Inflammatory macrophage treated with lipopolysaccharide for 1 hour (primary cell): ENCODE data around the gene FBXO42.
"Not testable (repeated sequence)": the region's sequence is repeated elsewhere in the genome, so short reads cannot be mapped to it uniquely, and the experiment has no call there.

ENCODE experiments used
- DNase-seq, 2 donors: peaks; one replicate each; pipeline ENCODE4 v3.0.0-alpha.2; 2020 to 2022

The FBXO42 gene

DNA sequence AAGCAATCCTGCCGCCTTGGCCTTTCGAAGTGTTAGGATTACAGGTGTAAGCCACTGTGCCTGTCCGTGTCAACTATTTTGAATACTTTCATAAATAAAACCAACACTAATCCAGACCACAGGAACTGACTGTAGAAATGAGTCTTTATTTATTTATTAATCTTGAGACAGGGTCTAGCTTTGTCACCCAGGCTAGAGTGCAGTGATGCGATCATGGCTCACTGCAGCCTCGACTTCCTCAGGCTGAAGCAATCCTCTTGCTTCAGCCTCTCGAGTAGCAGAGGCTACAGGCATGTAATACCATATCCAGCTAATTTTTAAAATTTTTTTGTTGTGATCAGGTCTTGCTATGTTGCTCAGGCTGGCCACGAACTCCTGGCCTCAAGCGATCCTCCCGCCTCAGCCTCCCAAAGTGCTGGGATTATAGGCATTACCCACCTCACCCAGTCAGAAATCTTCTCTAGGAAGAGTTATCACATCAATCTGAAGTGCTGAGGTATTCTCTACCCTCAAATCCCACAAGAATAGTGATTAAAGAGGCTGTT lies 93.6 kb downstream of the FBXO42 start:
- no peak for DNase-seq

DNA sequence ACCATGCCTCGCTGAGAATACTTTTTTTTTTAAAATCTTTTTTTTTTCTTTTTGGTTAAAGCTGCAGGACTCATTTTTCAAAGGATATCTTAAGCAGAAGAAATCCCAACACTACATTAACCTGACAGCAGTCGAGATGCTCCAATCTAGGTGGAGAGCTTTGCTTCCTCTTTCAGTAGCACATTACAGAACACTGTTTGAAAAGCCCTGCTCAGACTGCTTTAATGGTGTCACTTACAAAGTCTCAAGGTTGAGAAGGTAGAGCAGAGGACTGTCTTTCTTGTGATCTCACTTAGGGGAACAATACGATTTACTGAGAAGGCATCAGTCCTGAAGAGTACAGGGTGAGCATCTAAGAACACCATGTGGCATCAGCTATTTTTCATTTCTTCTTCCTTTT lies 94.3 kb downstream of the FBXO42 start:
- DNase-seq, result no peak

DNA sequence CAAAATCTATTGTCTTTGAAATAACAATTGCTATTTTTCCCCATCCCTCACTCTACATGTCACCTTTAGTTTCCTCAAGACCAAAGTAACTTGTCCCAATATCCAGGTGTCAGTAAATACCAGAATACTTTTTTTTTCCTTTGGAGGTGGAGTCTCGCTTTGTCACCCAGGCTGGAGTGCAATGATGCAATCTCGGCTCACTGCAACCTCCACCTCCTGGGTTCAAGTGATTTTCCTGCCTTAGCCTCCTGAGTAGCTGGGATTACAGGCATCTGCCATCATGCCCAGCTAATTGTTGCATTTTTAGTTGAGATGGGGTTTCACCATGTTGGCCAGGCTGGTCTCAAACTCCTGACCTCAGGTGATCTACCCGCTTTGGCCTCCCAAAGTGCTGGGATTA lies 94.7 kb downstream of the FBXO42 start:
- DNase-seq, result not testable (repeated sequence)

DNA sequence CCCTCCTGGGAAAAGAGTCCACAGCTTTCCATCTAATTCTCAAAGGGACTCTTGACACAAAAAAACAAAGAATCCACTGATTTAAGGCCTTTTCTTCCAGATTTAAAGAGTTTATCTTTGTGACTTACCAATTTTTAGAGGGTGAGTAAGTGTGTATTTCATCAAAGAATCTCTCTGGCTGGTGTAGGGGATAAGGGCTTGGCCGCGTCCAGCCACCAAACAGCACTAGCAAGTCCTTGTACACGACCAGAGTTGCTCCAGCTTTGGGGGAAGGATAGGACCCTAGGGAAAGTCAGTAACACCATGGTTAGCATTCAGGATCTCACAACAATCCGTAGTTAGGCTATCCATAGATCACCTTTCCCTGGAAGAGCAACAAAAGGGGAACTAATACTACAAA lies 95.8 kb downstream of the FBXO42 start:
- DNase-seq, result no peak

DNA sequence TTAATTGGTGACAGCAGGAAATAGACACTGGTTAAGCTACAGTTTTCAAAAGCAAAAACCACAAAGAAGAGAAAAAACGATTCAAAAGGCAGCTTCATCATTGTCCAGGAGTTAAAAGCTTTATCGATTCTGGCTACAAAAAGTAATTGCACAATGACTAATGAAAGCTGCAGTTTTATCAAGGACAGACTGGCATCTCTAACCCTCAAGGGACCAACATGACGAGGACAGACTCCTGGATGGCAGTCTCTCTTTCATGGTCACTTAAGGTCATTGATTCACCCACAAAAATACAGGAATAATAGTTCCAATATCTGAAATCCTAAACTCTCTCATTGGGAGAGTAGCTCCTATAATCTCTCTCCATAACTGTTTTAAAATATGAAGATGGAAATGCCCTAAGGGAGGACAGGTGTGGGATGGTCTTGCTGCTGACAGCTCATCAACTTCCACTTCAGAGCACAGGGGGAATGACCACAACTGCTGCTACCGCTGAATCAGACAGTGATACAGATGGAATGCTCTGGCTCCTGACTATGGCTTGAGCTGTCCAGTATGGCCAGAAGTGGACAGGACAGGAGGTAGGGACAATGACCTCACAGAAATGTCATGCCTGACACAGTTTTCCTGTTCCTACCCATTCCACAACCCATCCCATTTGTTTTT lies 97.9 kb downstream of the FBXO42 start:
- no peak for DNase-seq

DNA sequence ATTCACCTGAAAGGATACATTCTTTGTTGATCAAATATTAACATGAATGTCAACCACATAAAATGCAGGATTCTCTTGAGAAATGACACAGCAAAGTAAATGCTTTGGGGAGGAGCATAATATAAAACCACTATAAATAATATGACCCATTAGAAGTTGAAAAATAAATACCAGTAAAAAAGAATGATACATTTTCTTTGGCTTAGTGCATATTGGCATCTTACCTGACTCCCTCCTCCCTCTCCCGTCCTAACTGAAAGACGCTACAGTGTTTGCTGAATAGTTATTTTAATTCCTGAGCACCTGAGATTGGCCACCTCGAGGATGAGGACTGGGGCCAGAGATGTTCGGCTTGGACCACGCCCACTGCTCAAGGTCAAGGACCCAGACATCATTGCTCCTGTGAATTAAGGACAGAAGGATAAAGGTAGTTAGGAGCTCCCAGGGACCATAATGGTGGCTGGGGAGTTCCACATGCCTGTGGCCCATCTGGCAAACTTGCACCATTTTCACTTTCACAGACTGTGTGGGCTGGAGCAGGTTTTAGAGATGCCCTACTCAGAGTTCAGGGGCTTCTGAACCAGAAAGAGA lies 98.9 kb downstream of the FBXO42 start:
- no peak for DNase-seq

DNA sequence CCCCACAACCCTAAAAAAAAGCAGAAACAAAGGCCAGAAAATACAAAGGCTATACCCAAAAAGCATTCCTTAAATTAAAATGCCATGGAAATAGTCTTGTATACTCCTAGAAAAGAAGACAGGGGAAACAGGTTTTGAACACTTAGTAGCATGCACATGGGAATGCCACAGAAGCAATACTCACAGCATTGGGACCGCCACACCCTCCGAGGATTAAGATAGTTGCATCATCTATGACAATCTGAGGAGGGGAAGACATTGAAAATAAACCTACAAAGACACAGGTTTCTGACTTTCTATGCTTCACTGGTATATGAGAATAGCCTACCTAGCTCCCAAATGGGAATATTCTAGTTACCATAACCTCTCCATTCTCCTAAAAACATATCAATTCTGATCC lies 99.4 kb downstream of the FBXO42 start:
- DNase-seq, result no peak

DNA sequence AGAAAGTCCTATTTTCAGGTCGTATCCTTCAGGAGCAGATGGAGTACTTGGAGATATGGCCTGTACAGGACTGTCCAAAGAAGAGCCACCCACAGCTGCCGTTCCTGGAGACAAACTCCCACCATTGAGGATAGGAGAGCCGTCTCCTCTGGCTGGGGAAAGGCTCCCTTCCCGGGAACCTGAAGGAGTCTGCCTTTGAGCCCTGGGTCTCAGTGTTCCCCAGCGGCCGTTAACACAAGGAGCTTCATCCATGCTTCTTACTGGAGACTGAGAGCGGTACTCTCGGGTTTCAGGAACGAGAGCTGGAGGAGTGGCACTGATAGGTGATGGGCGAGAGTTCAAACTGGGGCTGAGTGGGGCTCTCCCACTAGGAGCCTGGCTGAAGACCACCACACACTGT lies 100.9 kb downstream of the FBXO42 start:
- DNase-seq, result no peak

DNA sequence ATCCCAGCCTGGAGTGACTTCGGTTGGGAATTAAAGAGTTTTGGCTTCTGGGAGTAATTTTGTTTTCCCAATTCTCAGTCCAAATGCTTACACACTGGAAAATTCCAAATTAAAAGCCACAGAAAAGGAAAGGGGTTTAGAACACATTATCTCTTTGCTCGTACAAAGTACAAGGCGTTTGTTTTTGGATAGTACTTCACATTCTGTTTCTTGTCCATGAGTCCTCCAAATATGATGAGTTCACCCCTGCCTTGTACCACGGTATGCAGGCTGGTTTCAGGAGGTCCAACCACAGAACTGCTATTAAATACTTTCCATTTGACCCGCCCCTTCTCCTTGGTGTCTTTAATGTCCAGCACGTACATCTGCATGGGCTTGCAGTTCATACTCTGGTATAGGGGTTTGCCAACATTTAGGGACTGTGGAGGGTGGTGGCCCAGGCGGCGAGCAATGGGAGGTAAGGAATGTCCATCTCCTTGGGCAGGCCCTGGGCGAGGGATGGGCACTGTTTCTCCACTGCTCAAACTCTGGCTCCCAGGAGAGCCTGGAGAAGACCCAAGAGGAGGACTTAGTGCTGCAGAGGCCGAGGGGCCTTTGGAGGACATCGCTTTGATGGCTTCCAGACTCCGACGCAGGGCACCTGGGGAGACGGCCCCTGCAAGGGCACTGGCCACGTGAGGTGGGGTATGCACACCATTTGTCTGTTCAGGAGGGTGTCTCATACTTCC lies 101.6 kb downstream of the FBXO42 start:
- DNase-seq, result no peak

DNA sequence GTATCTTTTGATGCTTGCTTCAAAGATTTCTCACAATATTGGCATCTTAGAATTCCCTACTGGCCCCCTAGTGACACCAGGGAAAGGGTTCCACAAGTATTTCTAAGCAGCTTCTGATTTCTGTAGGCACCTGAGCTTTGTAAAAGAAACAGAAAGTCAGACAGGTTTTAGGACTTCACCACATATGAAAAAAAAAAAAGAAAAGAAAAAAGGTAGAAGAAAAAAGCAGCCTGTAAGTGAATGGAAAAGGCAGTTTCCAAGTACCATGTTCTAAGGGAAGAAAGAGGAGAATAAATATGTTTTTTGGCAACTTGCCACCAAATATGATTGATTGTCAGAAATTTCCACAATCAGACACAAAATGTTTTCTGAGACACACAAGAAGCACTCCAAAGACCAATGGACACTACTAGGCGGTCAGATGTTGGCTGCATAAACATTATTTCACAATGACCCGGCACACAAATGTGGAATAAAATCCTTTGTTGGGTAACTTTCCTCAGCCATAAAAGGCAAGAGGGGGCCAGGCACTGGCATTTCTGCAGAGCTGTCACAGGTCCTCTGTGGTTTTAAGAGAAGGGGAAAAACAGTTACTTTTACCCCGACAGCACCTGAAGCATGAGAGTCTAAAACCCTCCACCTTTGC lies 102.6 kb downstream of the FBXO42 start:
- DNase-seq, result peak; percentile 42 to 63

DNA sequence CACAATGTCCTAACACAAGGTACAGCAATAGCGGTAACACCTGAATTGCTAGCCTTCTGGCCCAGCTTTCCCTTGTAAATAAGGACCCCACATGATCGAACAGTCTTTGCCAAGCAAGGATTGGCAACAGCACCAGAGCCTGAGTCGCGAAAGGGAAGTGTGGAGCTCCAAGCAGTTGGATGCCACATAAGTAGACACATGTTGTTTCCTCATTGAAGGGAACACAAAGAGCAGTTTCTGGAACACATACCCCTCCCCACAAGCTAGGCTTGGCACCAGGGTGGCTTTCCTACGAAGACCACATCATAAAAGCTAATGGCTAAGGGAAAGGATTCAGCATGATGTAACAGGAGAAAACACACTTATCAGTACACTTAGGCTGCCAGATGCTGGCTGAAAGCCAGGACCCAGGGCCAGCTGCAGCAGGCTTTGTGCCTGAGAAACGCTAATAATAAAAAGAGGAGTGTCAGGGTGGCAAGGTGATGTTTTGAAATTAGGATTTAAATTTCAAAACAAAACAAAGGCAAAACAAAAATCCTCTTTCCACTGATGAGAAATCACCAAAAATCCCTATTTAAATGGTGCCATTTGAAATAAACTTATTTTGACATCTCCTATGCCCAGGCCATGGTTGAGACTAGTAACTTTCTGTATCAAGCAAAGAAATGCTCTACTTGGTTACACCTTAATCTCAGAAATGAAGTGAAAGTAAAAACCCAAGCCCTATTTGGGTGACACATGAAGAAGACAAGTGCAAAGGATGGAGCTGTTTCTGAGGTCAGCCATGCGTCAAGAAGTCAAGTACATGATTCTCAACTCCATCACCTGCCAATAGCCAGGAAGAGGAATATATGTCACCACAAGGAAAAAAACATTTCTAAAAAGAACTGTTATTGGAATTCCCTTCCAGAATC lies 103.4 kb downstream of the FBXO42 start:
- DNase-seq, result peak; percentile 13 to 21

DNA sequence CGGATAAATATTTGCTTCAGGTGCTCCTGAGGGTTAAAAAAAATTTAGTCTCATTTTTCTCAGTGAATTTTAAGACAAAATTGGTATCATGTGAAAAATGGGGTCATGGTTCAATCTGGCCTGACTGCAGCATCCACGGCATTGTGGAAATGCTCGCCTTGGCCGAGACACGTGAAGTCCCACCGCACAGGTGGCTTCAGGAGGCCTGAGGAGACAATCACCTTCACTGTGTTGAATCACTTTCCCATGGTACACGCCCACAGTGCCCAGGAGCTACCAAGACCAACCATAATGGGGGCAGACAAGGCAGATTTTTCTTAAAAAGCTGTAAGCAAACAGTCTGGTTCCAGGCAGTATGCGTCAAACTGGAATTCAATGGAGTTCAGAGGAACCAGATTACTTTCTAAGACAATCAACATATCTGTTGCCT lies 104.3 kb downstream of the FBXO42 start:
- no peak for DNase-seq

DNA sequence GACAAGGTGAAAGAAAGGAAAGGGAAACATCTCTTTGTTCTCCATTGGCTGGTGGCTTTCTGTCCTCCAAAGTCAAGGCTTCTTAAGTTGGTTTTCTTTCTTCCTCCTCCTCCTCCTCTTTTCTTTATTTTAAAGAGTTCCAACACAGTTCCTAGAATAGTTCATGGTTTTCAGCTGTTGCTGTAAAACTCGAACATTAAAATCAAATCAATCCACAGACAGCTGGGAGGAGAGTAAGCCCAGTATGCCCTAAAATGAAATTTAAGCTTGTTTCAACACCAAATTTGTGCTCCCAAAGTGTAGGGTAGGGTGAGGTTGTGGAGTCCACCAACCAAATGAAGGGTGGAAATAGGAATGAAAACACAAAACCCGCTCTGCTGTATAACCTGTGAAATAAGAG lies 104.8 kb downstream of the FBXO42 start:
- no peak for DNase-seq

DNA sequence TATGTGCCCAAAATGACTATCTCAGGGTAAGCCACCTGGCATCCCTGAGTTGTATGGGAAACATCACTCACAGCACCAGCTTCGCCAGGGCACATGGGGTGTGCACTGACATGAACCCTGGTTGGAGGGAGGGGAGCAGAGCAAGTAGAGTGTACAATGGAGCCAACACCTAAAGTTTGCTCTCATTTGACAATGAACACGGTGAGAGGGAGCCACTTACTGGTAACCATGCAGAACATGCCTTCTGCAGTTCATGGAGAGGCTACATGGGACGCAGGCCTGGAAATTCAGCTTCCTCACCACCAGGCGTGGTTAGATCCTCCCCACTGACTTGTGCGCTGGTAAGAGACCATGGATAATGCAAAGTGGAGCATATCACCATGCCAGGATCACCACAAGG lies 105.3 kb downstream of the FBXO42 start:
- no peak for DNase-seq

DNA sequence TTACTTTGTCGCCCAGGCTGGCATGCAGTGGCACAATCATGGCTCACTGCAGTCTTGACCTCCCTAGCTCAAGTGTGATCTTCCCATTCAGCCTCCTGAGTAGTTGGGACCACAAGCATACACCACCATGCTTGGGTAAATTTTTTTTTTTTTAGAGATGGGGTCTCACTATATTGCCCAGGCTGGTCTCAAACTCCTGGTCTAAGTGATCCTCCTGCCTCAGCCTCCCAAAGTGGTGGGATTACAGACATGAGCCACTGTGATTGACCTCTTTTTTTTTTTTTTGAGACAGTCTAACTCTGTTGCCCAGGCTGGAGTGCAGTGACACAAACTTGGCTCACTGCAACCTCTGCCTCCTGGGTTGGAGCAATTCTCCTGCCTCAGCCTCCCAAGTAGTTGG lies 106.0 kb downstream of the FBXO42 start:
- DNase-seq, result not testable (repeated sequence)

DNA sequence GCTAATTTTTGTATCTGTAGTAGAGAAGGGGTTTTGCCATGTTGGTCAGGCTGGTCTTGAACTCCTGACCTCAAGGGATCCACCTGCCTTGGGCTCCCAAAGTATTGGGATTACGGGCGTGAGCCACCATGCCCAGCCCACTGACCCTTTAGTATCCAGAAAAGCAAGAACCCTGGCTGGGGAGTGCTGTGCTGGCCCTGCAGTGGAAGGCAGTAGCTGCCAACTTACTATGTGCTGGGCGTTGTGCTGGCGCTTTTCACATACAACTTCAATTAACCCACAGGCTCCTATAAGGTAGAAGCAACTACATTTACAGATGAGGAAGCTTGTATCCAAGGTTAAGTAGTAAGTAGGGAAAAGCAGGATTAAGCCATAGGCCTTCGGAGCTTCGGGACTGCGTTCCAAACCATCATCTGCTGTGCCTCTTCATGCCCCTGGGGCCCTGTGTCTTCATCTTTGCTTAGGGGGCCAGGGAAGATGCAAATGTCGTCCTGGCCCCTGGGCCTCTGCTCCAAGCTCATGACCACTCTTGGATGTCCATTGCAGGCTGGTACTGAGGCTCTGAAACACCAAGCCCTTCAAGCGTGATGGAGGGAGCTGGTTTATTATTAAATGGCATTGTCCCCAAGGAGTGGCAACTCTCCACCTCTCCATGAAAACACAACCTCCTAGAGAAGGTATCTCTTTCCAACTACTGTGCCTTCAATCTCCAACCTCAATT lies 106.6 kb downstream of the FBXO42 start:
- no peak for DNase-seq

DNA sequence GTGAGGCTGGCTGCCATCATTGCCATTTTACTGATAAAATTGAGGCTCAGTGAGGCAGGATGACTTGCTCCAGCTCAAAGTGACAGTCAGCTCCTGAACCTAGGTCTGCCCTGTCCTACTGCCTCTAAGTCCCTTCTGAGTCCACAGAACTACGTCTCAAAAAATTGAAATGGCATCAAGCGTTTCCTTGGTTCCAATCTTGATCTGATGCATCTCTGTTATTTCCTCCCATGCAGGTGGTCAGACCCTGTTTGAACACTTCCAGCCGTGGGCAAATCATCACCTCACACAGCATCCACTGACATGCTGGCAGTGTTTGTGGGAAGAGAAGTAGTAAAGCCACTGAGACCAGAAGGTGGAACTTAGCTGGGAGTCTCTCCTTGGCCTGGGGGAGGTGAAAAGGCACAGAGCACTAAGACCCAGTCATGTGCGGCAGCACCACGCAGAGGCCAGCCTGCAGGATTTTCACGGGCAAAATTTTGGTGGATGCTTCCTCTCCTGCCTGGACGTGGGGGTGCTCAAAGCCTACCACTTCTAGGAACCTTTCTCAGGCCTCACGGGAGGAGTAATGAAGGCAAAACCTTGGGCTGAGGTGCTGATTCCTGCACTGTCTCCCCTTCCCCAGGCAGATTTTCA lies 107.5 kb downstream of the FBXO42 start:
- no peak for DNase-seq

DNA sequence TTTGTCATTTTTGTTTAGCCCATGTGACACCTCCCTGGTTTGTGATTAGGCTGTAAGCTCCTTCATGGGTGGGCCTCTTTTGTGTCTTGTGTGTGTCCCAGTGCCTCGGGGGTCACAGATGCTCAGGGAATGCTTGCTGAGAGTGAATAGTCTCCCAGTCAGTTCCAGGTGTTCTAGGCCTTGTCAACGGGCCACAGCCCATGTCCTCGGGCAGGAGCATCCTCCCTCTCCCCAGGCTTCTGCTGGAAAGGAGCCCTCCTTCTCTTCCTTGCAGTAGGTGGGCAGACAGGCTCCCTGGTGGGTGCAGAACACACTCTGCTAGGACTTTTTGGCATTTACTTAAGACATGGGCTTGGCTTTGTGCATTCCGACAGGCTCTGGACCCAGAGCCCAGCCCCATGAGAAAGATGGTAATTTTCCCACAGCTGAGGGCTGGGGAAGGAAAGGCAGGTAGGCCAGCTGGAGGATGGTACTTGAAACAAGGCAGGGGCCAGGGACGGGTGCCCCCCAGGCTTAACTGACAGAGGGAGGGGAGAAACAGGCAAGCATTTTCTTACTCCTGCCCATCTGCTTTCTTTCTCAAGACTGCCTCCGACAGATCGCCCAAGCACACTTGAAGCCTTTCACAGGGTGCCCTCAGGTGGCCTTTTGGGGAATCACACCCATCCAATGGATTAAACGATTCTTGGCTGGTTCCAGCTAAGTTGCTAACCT lies 108.2 kb downstream of the FBXO42 start:
- DNase-seq, result peak; percentile 57 to 89

DNA sequence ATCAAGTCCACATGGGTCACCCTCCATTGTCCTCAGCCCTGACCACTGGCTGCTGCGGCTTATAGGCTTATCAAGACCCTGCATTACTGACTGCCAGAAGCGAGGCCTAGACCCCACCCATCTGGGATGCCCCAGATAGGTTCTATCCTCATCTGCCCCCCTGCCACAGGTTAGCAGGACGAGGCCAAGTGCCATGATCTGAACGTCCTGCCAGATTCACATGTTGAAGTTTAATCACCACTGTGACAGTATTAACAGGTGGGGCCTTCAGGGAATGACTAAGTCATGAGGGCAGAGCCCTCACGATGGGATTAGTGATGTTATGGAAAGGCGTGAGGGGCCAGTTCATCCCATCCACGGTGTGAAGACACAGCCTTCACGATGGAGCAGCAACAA lies 109.1 kb downstream of the FBXO42 start:
- DNase-seq, result no peak

DNA sequence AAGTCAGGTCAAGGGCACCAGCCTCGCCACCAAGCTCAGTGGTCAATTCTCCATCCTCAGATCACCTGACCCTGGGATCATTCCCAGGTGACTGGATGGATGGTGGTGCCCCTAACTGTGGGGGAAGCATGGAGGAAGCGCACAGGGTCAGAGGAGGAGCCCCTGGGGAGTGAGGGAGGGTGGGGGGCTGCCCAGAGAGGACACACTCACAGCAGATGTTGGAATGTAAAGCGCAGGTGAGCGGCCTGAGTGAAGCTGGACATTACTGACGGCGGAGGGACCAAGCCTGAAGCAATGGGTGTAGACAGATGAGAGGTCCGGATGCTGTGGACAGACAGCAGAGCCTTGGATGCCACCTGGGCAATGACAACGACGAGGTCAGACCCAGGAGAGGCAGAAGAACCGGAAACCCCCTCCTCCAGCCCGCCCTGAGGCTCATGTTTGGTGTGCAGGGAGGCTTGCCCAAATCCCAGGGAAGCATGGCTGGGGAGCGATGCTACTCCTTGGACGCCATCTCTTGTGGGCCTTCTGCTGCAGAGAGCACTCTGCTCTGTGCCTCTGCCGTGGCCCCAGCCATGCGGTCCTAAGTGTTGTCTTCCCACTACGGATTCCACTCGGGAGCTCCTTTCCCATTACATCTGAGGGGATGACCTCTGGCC lies 109.6 kb downstream of the FBXO42 start:
- no peak for DNase-seq
